Fibroblast of lung (primary cell): ENCODE results near the gene C21orf91. TPM values are rescaled to one million over a fixed set of nuclear protein-coding genes. Genes with fewer than 3 reads are reported as not detected.

ENCODE experiments used
- DNase-seq, 2 donors: peaks; one replicate each; pipeline versions ENCODE4 v3.0.0 to v3.0.0-alpha.2; 2010; ENCODE audit warnings: low read depth in 2 of 2
- H2AFZ ChIP-seq: 2 replicates; pipeline ENCODE4 v1.5.1; 2012; ENCODE audit warnings: low read length, control low read depth, inconsistent platforms
- H3K27ac ChIP-seq: 2 replicates; pipeline ENCODE4 v1.5.1; 2011; ENCODE audit warnings: low read length, control low read depth; ENCODE audit not compliant: insufficient read depth
- H3K27me3 ChIP-seq: 2 replicates; pipeline ENCODE4 v1.5.1; 2011; ENCODE audit warnings: mild to moderate bottlenecking, low read length; ENCODE audit not compliant: control insufficient read depth, insufficient read depth
- H3K36me3 ChIP-seq: 2 replicates; pipeline ENCODE4 v1.5.1; 2011; ENCODE audit warnings: low read length; ENCODE audit not compliant: control insufficient read depth, insufficient read depth
- H3K4me1 ChIP-seq: 2 replicates; pipeline ENCODE4 v1.5.1; 2011; ENCODE audit warnings: low read length; ENCODE audit not compliant: control insufficient read depth, insufficient read depth; ENCODE audit errors: extremely low read depth
- H3K4me2 ChIP-seq: 2 replicates; pipeline ENCODE4 v1.5.1; 2011; ENCODE audit warnings: low read length, control low read depth; ENCODE audit not compliant: insufficient read depth; ENCODE audit errors: extremely low read depth
- H3K4me3 ChIP-seq, 4 experiments: fragments of 200-600 bp in 1 of 4; sonication (generic) in 1 of 4; replicated peaks in 1 of 4; 2 replicates each; pipeline ENCODE4 v1.5.1; 2011 to 2016; ENCODE audit warnings: low read length in 4 of 4, low read depth in 3 of 4, mild to moderate bottlenecking in 3 of 4, control low read depth in 2 of 4, inconsistent platforms in 1 of 4, mixed read lengths in 1 of 4; ENCODE audit not compliant: insufficient read depth in 1 of 4; ENCODE audit errors: control extremely low read depth in 1 of 4
- H3K79me2 ChIP-seq: 2 replicates; pipeline ENCODE4 v1.5.1; 2012; ENCODE audit warnings: mild to moderate bottlenecking, low read length, inconsistent platforms; ENCODE audit not compliant: control insufficient read depth, insufficient read depth
- H3K9ac ChIP-seq: 2 replicates; pipeline ENCODE4 v1.5.1; 2011; ENCODE audit warnings: mild to moderate bottlenecking, low read length, control low read depth; ENCODE audit not compliant: insufficient read depth
- H3K9me3 ChIP-seq: 2 replicates; pipeline ENCODE4 v1.5.1; 2012; ENCODE audit warnings: low read depth, low read length; ENCODE audit not compliant: control insufficient read depth, insufficient read depth
- H4K20me1 ChIP-seq: 2 replicates; pipeline ENCODE4 v1.5.1; 2011; ENCODE audit warnings: low read length; ENCODE audit not compliant: control insufficient read depth, insufficient read depth; ENCODE audit errors: extremely low read depth
- EZH2 ChIP-seq: IDR thresholded peaks from 2 replicates; pipeline ENCODE4 v1.5.1; 2012; ENCODE audit warnings: low read length, control low read depth, mild to moderate bottlenecking; ENCODE audit errors: missing control alignments
- polyA plus RNA-seq, 2 donors: library from polyadenylated mRNA; depleted of rRNA in 1 of 2; stranded (reverse) in 1 of 2; unstranded in 1 of 2; fragments of >200 nt; gene quantifications; 2 replicates each; pipeline ENCODE4 v1.2.1, GENCODE V29; 2011 to 2012; ENCODE audit warnings: missing spikeins in 1 of 2
- total RNA-seq: library from RNA; depleted of rRNA; stranded (reverse); fragments of >200 nt; gene quantifications from 2 replicates; pipeline ENCODE4 v1.2.1, GENCODE V29; 2014
- TF ChIP-seq, protein P1 (sequence below), 2 donors: IDR thresholded peaks in 1 of 2; conservative IDR thresholded peaks in 1 of 2; 1 replicate in 1 of 2; 2 replicates in 1 of 2; pipeline ENCODE4 v1.5.1; 2011 to 2012; ENCODE audit warnings: low read length in 2 of 2, control low read depth in 1 of 2, inconsistent platforms in 1 of 2, low read depth in 1 of 2, mild to moderate bottlenecking in 1 of 2

C21orf91 gene
- total and polyA plus RNA-seq, 2 donors (not counting 1 experiment from before 2014, with no cell fraction given) = 11.0 to 13.9 TPM

- Histone ChIP-seq H4K20me1 (no peaks in the 10 kb centered on the region), H3K4me3 (no peak overlapping the region), H3K36me3 (no peaks in the 10 kb centered on the region), H3K4me1 (no peaks in the 10 kb centered on the region), H3K27me3 (no peaks in the 10 kb centered on the region), H3K4me2 (no peak overlapping the region), H3K27ac (no peak overlapping the region), H3K9ac (no peak overlapping the region), H3K9me3 (no peaks in the 10 kb centered on the region), H3K79me2 (no peaks in the 10 kb centered on the region), H2AFZ (no peak overlapping the region)
- no peak for DNase-seq
- TF ChIP-seq, protein P1, sequence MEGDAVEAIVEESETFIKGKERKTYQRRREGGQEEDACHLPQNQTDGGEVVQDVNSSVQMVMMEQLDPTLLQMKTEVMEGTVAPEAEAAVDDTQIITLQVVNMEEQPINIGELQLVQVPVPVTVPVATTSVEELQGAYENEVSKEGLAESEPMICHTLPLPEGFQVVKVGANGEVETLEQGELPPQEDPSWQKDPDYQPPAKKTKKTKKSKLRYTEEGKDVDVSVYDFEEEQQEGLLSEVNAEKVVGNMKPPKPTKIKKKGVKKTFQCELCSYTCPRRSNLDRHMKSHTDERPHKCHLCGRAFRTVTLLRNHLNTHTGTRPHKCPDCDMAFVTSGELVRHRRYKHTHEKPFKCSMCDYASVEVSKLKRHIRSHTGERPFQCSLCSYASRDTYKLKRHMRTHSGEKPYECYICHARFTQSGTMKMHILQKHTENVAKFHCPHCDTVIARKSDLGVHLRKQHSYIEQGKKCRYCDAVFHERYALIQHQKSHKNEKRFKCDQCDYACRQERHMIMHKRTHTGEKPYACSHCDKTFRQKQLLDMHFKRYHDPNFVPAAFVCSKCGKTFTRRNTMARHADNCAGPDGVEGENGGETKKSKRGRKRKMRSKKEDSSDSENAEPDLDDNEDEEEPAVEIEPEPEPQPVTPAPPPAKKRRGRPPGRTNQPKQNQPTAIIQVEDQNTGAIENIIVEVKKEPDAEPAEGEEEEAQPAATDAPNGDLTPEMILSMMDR (conservative IDR thresholded peaks at IDR 0.05 in 1 of 2, IDR thresholded peaks at IDR 0.05 in 1 of 2; ENCODE audit: low read depth in 1 of 2, low read length in 2 of 2) = no peak
- no peak for TF ChIP-seq EZH2
Observed at GRCh38 chr21:17783003-17783402, 36.2 kb downstream of the C21orf91 start.

DNA sequence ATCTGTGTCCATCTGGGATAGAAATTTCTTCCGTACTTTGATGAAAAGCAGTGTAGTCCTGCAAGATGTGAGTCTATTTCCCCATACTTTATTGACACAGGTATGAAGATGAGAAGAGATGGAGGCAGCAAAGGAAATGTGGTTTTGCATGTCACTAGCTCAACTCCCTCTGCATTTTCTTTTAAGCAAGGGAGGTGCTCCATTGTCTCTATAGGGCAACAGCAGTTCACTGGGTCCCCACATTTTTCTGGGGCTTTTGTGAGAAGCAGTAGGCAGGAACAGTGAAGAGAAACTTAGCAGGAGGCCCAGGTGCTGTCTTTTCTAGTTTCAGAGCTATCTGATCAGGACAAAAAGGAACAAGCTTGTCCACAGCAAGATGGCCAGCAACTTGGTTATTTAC lies 37.1 kb downstream of the C21orf91 start:
- no peak overlapping the region for H3K4me3 ChIP-seq
- H3K4me1 ChIP-seq = no peaks in the 10 kb centered on the region
- TF ChIP-seq, protein P1 (conservative IDR thresholded peaks at IDR 0.05 in 1 of 2, IDR thresholded peaks at IDR 0.05 in 1 of 2; ENCODE audit: low read depth in 1 of 2, low read length in 2 of 2) = no peak
- TF ChIP-seq EZH2 = no peak
- H3K9me3 ChIP-seq = no peaks in the 10 kb centered on the region
- H3K4me2 ChIP-seq = no peak overlapping the region
- H3K27me3 ChIP-seq = no peaks in the 10 kb centered on the region
- H3K36me3 ChIP-seq = no peaks in the 10 kb centered on the region
- DNase-seq = no peak
- no peaks in the 10 kb centered on the region for H4K20me1 ChIP-seq
- no peak overlapping the region for H2AFZ ChIP-seq
- no peak overlapping the region for H3K27ac ChIP-seq
- no peak overlapping the region for H3K9ac ChIP-seq
- no peaks in the 10 kb centered on the region for H3K79me2 ChIP-seq

DNA sequence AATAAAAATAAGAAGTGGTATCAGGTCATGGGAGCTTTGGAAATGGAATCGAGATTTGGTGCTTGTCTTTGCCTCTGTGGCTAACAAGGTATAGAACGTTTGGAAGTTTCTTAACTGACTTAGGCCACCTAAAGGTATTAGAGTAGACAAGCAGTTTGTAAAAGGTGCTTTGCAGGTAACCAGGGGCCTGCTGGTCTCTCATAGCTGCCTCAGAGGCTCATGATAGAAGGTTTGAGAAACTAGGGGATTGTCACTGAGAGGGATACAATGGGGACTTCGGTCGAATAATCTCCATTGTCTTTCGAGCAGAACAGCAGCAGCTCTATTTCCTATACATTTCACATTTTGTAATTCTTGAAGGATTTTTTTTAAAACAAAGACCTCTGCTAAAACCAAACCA lies 37.6 kb downstream of the C21orf91 start:
- no peaks in the 10 kb centered on the region for H3K4me1 ChIP-seq
- H3K27me3 ChIP-seq = no peaks in the 10 kb centered on the region
- no peak overlapping the region for H3K27ac ChIP-seq
- no peak for DNase-seq
- H3K4me2 ChIP-seq = no peak overlapping the region
- no peaks in the 10 kb centered on the region for H4K20me1 ChIP-seq
- no peaks in the 10 kb centered on the region for H3K36me3 ChIP-seq
- H3K9me3 ChIP-seq = no peaks in the 10 kb centered on the region
- H3K79me2 ChIP-seq = no peaks in the 10 kb centered on the region
- H3K9ac ChIP-seq = no peak overlapping the region
- H3K4me3 ChIP-seq = no peak overlapping the region
- TF ChIP-seq EZH2 = no peak
- TF ChIP-seq, protein P1 (conservative IDR thresholded peaks at IDR 0.05 in 1 of 2, IDR thresholded peaks at IDR 0.05 in 1 of 2; ENCODE audit: low read depth in 1 of 2, low read length in 2 of 2) = no peak
- no peak overlapping the region for H2AFZ ChIP-seq
